Left kidney (tissue), 2 donors: Measurements from ENCODE around the gene SPATA21. TPM values are rescaled to one million over a fixed set of nuclear protein-coding genes. Genes with fewer than 3 reads are reported as not detected.
"Not testable (repeated sequence)": the region's sequence is repeated elsewhere in the genome, so short reads cannot be mapped to it uniquely, and the experiment has no call there.

ENCODE experiments used
- DNase-seq: peaks from one replicate; pipeline ENCODE4 v3.0.0-alpha.2; 2013
- polyA plus RNA-seq: library from polyadenylated mRNA; unstranded; fragments of 120-200 nt; gene quantifications from one replicate; pipeline ENCODE4 v1.2.1, GENCODE V29; 2013; ENCODE audit not compliant: insufficient read length

The SPATA21 gene
- polyA plus RNA-seq, 1 donor, result 0.40 TPM

DNA sequence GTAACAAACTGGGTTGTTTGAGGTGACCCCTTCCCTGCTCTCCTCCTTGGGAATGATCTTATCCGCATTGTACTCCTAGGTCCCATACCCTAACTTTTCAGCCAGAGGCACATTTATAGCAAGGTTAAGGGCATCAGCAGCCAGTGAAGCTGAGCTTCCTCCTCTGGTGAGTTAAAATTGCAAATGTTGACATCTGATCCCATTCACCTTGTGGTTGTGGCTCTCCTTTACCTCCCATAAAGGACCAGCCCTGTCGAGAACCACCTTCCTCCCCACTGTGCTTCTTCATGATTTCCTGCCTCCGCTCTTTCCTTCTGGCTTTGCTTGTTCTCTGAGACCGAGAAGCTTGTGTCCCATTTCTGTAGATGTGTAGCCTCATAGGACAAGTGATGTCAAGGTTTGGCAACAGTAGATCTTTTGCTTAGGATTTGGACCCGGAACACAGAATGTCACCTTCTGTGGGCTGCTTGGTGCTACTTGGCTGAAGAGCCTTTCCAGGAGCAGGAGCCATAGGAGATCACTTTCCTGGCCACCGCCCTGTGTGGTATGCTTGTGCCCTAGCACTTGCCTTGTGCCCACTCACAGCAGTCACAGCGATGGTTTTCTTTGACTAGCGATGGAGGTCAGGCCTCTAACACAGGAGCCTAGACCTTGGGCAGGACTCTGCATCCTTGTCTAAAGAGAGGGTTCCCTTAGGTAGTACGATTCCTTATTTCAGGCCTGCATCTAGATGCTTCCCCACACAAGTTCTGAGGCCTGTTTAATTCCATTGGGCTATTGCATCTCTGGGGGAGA, 51.4 kb downstream of the SPATA21 start:
- no peak for DNase-seq

DNA sequence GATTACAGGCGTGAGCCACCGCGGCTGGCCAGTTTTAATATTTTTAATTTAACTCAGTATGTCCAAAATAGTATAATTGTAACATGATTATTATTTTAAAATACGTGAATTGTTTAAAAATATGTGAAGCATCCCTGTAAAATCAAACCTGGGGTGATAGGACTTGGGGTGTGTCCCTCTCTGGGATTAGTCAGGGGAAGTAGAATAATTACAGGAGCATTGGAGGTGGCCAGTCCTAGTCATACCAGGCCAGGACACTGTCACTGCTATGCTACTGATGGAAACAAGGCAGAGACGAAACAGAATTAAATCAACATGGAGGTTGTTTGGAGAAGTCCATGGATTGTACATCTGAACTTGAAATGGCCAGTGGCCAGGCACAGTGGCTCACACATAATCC, 53.3 kb downstream of the SPATA21 start:
- DNase-seq, result no peak

DNA sequence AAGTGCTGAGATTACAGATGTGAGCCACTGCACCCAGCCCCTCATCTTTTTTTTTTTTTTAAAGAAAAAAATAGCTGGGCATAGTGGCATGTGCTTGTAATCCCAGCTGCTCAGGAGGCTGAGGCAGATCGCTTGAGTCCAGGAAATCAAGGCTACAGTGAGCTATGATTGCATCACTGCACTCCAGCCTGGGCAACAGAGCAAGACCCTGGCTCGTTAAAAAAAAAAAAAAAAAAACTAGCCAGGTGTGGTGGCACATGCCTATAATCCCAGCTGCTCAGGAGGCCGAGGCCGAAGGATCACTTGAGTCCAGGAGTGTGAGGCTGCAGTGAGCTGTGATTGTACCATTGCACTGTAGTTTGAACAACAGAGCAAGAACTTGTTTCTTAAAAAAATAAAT, 56.4 kb downstream of the SPATA21 start:
- no peak for DNase-seq

DNA sequence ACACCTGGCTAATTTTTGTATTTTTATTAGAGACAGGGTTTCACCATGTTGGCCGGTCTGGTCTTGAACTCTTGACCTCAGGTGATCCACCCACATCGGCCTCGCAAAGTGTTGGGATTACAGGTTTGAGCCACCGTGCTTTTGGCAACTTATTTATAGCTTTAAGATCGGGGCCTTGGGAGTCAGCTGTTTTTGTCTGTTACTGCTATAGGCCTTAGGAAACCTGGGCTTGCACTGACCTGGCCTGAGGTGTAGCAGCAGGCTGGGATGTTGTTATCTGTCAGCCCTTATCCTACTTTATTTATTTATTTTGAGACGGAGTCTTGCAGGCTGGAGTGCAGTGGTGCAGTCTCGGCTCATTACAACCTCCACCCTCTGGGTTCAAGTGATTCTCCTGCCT, 58.8 kb downstream of the SPATA21 start:
- no peak for DNase-seq

DNA sequence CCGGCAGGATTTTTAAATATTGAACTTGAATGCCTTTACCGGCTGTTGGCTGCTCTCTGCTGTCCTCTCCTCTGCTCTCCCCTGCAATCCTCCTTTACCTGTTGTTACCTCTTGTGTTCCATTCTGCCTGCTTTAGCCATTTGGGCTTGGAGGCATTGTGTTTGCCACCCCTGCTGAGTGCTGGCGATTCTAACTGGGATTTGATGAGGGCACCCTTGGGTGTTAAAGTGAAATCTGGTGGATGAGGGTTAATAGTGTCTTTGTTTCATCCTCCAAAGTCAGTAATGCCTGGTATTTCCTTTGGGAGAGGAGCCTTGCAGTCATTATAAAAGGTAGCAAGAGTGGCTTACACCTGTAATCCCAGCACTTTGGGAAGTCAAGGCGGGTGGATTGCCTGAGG, 60.3 kb downstream of the SPATA21 start:
- DNase-seq, result no peak

DNA sequence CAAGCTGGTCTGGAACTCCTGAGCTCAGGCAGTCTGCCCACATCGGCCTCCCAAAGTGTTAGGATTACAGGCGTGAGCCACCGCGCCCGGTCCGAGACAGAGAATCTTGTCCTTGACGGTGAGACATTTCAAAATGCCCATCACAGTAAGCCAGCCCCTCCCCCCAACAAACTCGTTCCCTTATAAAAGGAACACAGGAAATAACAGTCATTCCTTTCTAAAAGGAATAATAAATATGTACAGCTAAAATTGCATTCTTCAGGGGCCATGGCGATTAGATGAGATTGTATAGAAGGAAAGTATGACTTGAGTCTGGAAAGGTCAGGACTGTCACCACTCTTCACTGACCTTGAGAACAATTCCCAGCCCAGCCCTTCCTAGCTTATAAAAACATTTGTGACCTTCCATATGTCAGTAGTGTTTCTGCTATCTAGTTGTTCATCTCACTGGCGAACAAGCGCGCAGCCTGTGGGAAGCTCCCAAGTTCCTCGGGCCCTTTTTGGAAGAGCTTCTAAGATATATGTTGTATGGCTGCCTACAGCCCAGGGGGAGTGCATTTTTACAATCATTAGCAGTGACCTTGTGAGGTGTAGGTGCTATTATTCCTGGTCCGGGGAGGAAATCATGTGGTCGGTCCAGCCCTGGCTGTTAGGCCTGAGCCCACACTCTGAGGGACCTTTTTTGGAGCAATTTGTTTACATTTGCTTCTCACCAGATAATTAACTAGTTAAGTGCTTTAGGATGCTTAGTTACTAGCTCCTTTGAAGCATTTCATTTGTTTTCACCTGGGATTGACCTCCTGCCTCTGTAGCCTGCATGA, 61.5 kb downstream of the SPATA21 start:
- no peak for DNase-seq

DNA sequence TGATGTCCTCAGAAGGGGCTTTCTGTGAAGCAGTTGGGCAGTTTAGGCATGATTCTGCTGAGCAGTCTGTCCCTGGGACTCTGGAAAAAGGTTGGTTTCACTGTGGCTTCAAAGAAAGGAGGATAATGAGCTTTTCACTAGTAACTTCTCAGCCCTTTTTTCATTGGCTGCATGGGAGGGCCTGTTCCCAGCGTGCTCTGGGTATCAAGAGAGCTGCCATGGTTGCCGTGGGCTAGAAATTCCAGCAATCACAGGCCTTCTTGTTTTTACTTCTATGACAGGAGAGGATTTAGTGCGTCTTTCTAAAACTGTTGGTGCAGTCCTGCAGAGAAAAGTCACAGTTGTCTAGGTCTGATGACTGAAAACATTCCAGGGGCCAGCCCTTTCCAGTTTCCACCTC, 63.0 kb downstream of the SPATA21 start:
- no peak for DNase-seq

DNA sequence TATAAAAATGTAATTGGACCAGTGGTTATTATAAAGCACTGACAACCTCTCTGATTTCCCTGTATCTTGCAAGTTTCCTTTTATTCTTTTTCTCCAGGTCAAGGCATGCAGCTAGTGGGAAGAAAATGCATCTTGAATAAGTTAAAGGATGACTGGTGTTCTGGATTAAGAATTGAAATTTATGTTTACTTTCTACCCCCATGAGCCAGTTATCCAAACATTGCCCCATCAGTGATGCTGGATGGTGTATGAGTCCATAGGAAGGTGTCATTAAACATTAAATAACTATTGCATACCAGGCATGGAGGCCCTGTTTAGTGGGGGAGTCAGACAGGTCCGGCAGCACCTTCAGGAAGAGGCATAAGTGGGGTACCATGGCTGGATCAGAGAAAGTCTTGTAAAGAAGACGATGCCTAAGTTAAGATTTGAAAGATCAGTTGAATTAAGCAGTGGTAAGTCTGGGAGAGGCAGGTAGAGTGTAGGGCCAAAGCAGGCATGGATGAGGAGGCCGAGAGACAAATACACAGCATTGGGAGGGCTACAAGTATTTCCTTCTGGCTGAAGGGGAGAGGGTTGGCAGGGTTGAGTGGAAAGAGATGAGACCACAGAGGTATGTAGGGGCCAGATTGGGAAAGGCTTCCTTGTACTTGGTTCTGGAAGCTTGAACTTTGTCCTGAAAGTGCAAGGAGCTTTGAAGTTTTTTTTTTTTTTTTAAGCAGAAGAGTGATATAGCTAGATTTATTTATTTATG, 64.5 kb downstream of the SPATA21 start:
- no peak for DNase-seq

DNA sequence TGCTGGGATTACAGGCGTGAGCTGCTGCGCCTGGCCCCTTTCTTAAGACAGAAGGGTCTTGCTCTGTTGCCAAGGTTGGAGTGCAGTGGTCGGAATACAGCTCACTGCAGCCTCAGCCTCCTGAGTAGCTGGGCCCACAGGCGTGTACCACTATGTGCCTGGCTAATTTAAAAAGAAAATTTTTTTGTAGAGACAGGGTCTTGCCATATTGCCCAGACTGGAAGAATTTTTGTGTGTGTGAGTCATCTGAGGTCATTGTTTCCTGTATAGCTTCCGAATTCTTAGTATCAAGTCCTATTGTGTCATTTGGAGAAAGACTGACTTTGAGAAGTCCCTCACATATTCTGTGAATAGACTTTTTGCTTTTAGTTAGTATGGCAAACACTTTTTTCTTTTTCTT, 65.5 kb downstream of the SPATA21 start:
- no peak for DNase-seq

DNA sequence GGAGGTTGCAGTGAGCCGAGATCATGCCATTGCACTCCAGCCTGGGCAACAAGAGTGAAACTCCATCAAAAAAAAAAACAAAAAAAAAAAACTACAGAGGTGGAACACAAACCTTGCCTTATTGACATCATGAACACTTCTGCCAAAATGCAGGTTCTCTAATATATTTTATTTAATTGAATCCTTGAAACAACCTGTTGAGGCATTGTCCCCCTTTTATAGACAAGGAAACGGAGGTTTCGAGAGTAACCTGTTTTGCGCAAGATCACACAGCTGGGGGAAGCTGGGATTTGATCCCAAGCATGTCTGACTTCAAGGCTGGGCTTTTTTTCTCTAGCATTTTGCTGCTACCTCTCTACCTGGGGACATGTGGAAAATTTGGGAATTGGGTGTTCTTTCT, 67.4 kb downstream of the SPATA21 start:
- DNase-seq, result no peak

DNA sequence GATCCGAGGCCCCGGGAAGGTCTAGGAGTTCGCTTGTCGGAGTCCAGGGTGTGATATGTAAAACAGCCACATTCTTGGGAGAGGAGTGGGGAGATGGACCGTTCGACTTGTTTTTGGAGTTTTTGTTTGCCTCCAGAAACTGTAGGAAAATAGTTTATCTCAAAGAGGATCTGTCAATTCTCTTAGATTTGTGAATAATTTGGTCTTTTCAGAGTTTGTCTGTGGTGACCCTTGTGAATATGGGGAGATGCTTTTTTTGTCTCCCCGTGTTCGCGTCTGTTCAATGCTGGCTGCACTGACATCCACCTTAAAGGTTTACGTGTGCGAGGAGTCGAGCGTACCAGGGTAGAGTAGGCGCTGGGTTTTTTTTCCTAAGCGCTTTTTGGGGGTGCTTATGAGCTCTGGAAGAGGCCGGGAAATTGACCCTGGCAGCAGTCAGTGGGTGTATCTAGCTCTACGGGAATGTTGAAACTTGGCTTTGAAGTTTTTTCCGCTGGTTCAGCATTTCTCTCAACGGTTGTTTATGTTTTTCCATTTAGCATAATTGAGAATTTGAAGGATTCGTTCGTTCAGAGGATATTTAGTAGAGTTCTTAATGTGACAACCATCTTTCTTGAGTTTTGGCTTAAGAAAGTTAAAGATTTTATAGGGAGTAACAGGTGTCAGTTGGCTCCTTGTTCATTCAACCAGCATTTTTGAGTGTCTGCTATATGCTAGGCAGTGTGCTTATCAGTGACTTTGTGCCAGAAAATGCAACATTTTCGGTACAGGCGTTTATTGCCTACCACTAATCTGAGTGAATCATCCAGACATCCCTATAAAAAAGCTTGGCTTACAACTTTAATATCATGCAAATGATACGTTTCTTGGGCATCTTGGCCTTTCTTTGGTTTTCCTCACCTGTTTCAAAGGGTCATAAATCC, 69.0 kb downstream of the SPATA21 start:
- DNase-seq, result no peak

DNA sequence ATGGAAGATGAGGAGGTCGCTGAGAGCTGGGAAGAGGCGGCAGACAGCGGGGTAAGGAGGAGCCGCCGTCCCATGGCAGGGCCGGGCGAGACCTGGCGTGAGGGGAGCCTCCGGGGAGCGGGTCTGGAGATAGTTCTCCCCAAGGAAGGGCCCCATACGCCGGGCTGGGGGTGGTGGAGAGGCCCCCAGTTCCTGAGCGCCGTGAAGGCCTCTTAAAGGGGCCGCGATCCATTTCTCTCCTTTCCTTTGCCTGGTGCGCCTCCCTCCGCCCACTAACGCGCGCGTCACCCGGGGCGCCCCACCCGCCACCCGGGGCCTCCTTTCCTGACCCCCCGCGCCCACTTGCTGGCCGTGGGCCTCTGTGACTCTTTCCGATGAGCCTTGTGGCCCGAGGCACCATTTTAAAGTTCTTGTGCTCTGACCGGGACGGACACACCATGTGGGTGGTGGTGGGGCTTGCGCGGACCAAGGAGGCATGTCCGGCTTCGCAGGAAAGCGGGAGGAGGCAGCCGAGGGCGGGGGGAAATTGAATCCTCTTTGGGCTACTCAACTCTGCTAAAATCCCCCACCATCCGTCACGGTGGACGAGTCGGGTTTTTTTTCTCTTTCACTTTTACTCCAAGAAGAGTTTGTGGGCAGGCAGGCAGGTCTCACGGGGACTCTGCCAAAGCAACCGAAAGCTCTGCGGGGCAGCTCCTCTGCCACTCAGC, 69.8 kb downstream of the SPATA21 start:
- DNase-seq, result peak; percentile 90

DNA sequence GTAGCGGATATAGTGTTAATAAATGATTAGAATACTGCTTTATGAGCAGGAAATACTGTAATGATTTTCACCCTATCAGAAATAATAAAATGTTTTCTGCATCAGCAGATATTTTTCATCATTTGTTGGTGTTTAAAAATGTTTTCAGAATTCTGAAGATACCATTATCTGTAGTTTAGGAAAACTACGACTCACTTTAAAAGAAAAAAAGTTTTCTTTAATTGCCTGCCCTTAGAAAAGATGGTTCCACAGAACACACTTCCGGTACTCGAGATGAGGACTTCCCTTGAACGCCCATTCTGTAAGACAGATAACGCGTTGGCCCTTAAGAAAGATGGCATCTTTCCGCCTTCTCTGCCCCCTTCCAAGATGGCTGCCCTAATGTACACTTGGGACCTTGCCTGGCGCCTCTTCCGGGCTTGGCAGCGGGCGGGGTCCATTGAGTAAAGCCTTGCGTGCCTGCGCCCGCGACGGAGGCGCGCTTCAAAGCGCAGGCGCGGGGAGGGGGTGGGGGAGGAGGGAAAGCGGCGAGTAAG, 70.4 kb downstream of the SPATA21 start, which contains the start of gene SZRD1:
SZRD1 (plus strand) TSS at position 521 of the 536 bp plus-strand sequence. CDS start 16 bp downstream, outside the sequence.
- peak; percentile 99 for DNase-seq

DNA sequence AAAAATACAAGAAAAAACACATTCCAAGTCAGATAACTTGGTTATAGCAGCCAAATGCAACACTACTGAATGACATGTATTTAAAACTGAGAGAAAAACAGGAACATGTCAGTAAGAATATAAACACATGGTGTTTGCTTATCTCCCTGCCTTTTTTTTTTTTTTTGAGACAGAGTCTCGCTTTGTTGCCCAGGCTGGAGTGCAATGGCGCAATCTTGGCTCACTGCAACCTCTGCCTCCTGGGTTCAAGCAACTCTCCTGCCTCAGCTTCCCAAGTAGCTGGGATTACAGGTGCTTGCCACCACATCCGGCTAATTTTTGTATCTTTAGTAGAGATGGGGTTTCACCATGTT, 72.1 kb downstream of the SPATA21 start:
- not testable (repeated sequence) for DNase-seq

DNA sequence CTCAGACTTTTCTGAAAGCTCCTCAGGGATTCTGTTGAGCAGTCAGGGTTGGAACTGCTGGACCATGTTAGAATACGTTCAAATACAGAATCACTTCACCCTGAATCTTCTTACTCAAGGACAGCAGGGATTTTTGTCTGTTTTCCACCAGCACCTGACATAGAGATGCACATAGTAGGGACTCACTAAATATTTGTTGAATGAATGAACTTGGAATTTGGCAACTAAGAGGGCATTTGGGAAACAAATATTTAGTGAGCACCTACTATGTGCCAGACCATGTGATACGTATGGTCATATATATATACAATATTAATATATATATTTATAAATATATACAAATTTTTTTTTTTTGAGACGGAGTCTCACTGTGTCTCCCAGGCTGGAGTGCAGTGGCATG, 80.4 kb downstream of the SPATA21 start:
- DNase-seq, result no peak

DNA sequence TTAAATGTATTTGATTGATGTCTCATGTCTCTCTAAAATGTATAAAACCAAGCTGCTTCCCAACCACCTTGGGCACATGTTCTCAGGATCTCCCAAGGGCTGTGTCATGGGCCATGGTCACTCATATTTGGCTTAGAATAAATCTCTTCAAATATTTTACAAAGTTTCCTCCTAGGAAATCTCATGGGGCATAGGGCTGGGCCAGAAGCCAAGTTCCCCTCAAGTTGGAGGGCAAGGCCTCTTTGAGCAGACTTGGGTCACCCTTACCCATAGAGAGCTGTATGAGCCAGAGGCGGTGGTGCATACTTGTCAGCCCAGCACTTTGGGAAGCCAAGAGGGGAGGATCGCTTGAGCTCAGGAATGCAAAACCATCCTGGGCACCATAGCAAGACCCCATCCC, 82.6 kb downstream of the SPATA21 start:
- no peak for DNase-seq

DNA sequence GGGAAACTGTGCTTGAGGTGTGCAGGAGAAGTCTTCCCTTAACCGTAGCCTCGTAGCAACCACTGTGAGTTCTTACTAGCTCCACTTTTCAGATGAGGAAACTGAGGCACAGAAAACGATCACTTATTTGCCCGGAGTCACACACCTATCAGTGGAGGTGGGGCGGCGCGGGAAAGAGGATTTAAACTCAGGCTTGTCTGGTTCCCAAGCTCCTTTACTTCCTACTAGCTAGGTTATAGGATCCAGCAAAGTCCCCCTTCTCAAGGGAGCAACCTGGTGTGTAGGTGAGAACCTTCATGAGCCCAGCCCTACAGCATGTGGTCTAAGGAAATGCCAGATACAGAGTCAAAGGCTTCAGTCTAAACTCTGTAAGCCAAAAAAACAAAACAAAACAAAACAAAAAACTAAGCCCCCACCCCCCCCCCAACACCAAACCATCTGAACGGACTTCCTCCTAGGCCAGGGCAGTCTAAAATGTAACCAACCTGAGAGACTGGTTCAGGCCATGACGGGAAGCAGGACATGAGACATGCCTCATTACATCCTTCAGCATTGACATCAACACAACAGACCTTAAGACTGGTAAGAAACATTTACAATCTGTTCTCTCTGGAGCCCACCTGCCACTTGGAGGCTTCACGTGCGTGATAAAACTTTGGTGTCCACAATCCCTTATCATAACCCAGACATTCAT, 84.2 kb downstream of the SPATA21 start:
- peak; percentile 29 for DNase-seq

DNA sequence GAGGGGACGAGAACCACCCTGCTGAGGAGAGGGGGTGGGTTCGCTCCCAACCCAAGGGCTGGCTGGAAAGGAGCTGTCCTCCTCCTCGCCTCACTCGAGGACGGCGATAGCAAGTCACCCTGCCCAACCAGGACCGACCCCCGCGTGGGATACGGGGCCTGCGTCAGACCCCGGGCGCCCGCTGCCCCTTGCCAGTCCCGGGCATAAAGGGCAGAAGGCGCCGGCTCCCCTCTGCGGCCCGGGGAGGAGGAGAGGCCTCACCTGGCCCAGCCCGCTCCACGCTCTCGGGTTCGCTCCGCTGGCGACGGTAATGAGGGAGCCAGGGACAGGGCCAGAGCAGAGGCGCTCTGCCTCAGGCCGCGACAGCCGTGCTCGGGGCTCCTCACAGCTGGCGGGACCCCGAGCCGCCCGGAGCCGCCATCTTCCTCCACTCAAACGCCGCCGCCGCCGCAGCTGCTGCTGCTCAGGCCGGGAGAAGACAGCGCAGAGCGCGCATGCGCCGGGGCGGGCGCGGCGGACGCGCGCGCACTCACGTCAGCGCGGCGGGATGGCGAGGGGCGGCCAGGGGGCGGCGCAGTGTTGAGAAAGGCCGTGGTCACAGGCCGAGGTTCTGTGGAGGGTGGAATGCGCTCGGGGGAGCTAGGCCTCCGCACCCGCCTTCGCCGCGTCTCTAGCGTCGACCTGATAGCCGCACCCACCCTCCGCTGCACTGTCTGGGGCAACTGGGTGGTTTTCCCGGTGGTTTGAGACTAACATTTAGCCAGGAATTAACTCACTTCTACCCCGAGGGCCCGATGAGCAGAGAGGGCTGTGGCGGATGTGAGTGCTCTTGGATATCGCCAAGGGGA, 85.0 kb downstream of the SPATA21 start, which contains the start of gene FBXO42:
FBXO42 (minus strand) TSS at position 487 of the 848 bp plus-strand sequence. CDS start 37,062 bp downstream, outside the sequence.
- DNase-seq, result peak; percentile 95
